Aorta (tissue), 5 donors: ENCODE data around the gene POLR1B. TPM values are rescaled to one million over a fixed set of nuclear protein-coding genes. Genes with fewer than 3 reads are reported as not detected.

ENCODE experiments used
- ATAC-seq: fragments of 200-7000 bp; cut with Tn5 transposase; one replicate; pipeline ENCODE4 v1.9.1; 2022; ENCODE audit warnings: moderate library complexity; ENCODE audit not compliant: low FRiP score
- DNase-seq, 2 donors: peaks; one replicate each; pipeline ENCODE4 v3.0.0-alpha.2; 2020
- H3K27ac ChIP-seq, 2 donors: one replicate each; pipeline ENCODE4 v1.5.1; 2013; ENCODE audit warnings: low read length in 2 of 2, mild to moderate bottlenecking in 2 of 2, moderate library complexity in 2 of 2, control low read depth in 1 of 2, inconsistent platforms in 1 of 2, low read depth in 1 of 2
- H3K27me3 ChIP-seq, 2 donors: one replicate each; pipeline ENCODE4 v1.6.1; 2013; ENCODE audit warnings: control low read depth in 1 of 2, low read length in 1 of 2, mild to moderate bottlenecking in 1 of 2, moderate library complexity in 1 of 2; ENCODE audit not compliant: insufficient read depth in 2 of 2, control insufficient read depth in 1 of 2
- H3K36me3 ChIP-seq, 2 donors: one replicate each; pipeline ENCODE4 v1.6.1; 2013; ENCODE audit warnings: control low read depth in 1 of 2, low read length in 1 of 2, mild to moderate bottlenecking in 1 of 2; ENCODE audit not compliant: insufficient read depth in 2 of 2, control insufficient read depth in 1 of 2
- H3K4me1 ChIP-seq, 2 donors: one replicate each; pipeline ENCODE4 v1.6.1; 2013; ENCODE audit warnings: low read length in 2 of 2, control low read depth in 1 of 2, mild to moderate bottlenecking in 1 of 2, moderate library complexity in 1 of 2; ENCODE audit not compliant: insufficient read depth in 2 of 2, control insufficient read depth in 1 of 2
- H3K4me3 ChIP-seq, 2 donors: one replicate each; pipeline ENCODE4 v1.5.1; 2013; ENCODE audit warnings: low read length in 2 of 2, control low read depth in 1 of 2, mild to moderate bottlenecking in 1 of 2
- H3K9me3 ChIP-seq: one replicate; pipeline ENCODE4 v1.6.1; 2013; ENCODE audit warnings: mild to moderate bottlenecking, low read length; ENCODE audit not compliant: control insufficient read depth
- WGBS, 2 donors: extraction: QIAGEN DNeasy Blood & Tissue Kit; methylation state at CpG; one replicate each; pipeline ENCODE4 v1.1.7; 2013; 5-methylcytosine and 5-hydroxymethylcytosine counted together
- intact Hi-C, 2 donors: fragments of 100-400 bp; cut with DNase I; formaldehyde crosslinking; loops; one replicate each; pipeline versions ENCODE4 v1.14.2 to v1.15.0; 2022
- polyA plus RNA-seq, 2 donors: library from polyadenylated mRNA; stranded (reverse); fragments of 200-250 nt; gene quantifications; one replicate each; pipeline ENCODE4 v1.2.3, GENCODE V29; 2013
- total RNA-seq, 2 donors: library from RNA; stranded (reverse); fragmentation: NEBNext Ultra II Directional; extraction: Animal tissue kit (Norgen Biotek cat#: 25700); gene quantifications; one replicate each; pipeline ENCODE4 v1.2.1, GENCODE V29; 2021
- donor health status: healthy with polysubstance abuse.
- donor health status: Bipolar disorder and iron deficiency.
- donor health status: DM: no; HTN: no; CAD: no.
- donor health status: DM: no; HTN: no; CAD: no.
- donor health status: DM: yes; HTN: yes; CAD: no.

POLR1B gene
- total and polyA plus RNA-seq, 4 donors: 3.6 to 13.5 (median 6.6) TPM

- ATAC-seq (no peak), DNase-seq (no peak)
- no peaks in the 10 kb centered on the region for H3K36me3 ChIP-seq
- H3K27me3 ChIP-seq: no peaks in the 10 kb centered on the region
- H3K4me1 ChIP-seq: no peaks in the 10 kb centered on the region
- H3K27ac ChIP-seq: no peak overlapping the region
- 77 to 79% methylated on average over 7 of the region's 7 CpGs for WGBS, 2 donors
- no peak overlapping the region for H3K4me3 ChIP-seq
- intact Hi-C loops: loop anchor here in 1 of 2 donors (1.0 to 2.0 kb wide), 3 partner anchors 19 to 101 kb away; partner anchors contain the start of gene SLC20A1
- H3K9me3 ChIP-seq: no peaks in the 10 kb centered on the region
These were observed 83.3 kb downstream of the POLR1B start for GRCh38 chr2:112625474-112626114.

GRCh38 chr2:112626604-112627059 is 84.4 kb downstream of the POLR1B start:
- H3K36me3 ChIP-seq: no peaks in the 10 kb centered on the region
- no peak overlapping the region for H3K4me3 ChIP-seq
- no peaks in the 10 kb centered on the region for H3K4me1 ChIP-seq
- no peaks in the 10 kb centered on the region for H3K9me3 ChIP-seq
- 8% methylated on average over 7 of the region's 7 CpGs for whole genome bisulfite sequencing, 2 donors
- DNase-seq: peak; percentile 79 to 88
- ATAC-seq: peak; percentile 87
- intact Hi-C loops: loop anchor here in 1 of 2 donors (1.0 to 2.0 kb wide), 3 partner anchors 18 to 100 kb away; partner anchors contain the start of gene SLC20A1
- no peaks in the 10 kb centered on the region for H3K27me3 ChIP-seq
- peak overlapping the region in 1 of 2 donors; percentile 91 for H3K27ac ChIP-seq

Other genes starting within 250 kb of the POLR1B start
- 10 to 100 TPM; 36.2 to 51.7 TPM for gene RGPD8, start 108.8 kb upstream of the POLR1B start, total RNA-seq
- 1 to 10 TPM; 1.3 to 2.9 TPM for gene RGPD8, start 108.8 kb upstream of the POLR1B start, polyA plus RNA-seq
- gene TTL, start 60.3 kb upstream of the POLR1B start, total RNA-seq: 10 to 100 TPM; 33.6 to 46.6 TPM
- gene TTL, start 60.3 kb upstream of the POLR1B start, polyA plus RNA-seq: 10 to 100 TPM in 1 of 2 donors, 1 to 10 TPM in 1; 9.8 to 13.1 TPM
- 10 to 100 TPM; 19.0 to 19.2 TPM for gene CHCHD5, start 42.1 kb downstream of the POLR1B start, total RNA-seq
- 10 to 100 TPM; 27.7 to 32.0 TPM for gene CHCHD5, start 42.1 kb downstream of the POLR1B start, polyA plus RNA-seq
- gene SLC20A1, start 103.5 kb downstream of the POLR1B start, total RNA-seq: 10 to 100 TPM; 51.9 to 82.6 TPM
- 10 to 100 TPM in 1 of 2 donors, 1 to 10 TPM in 1; 7.0 to 19.6 TPM for gene SLC20A1, start 103.5 kb downstream of the POLR1B start, polyA plus RNA-seq
- under 1 TPM in 1 of 2 donors, not detected in 1; 0.23 TPM for gene NT5DC4, start 178.6 kb downstream of the POLR1B start, total RNA-seq
- not detected for gene NT5DC4, start 178.6 kb downstream of the POLR1B start, polyA plus RNA-seq
- gene CKAP2L, start 222.1 kb downstream of the POLR1B start, total RNA-seq: under 1 TPM; 0.65 to 0.69 TPM
- under 1 TPM; under 0.01 to 0.08 TPM for gene CKAP2L, start 222.1 kb downstream of the POLR1B start, polyA plus RNA-seq
- under 1 TPM in 1 of 2 donors, not detected in 1; 0.19 TPM for gene IL1A, start 242.0 kb downstream of the POLR1B start, total RNA-seq
- not detected for gene IL1A, start 242.0 kb downstream of the POLR1B start, polyA plus RNA-seq